Activated CD8-positive, alpha-beta memory T cell treated with anti-CD3 and anti-CD28 coated beads, Interleukin-2, amount 50 U/mL, for 48 hours (primary cell): ENCODE data around the gene XPR1.
"Not testable (repeated sequence)": the region's sequence is repeated elsewhere in the genome, so short reads cannot be mapped to it uniquely, and the experiment has no call there.

Experiments
- DNase-seq: peaks from one replicate; pipeline ENCODE4 v3.0.0-alpha.2; 2020

XPR1 gene

DNA sequence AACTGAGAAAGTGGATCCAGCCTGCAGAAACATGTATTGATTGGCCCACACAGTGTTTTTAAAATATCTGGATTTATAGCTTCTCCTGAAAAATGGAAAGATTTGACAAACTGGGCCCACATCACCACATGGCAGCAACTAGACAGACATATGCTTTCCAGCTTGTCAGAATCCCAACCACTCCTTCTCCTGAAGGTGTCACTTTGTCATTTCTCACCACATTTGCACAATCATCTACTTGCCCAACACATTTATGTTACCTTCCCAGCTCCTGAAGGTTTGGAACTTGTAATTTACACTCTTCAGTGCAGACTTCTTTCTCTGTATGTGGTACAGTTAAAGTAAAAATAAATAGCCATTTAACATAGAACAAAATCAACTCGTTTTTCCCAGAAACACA, 154.8 kb downstream of the XPR1 start:
- DNase-seq = no peak

DNA sequence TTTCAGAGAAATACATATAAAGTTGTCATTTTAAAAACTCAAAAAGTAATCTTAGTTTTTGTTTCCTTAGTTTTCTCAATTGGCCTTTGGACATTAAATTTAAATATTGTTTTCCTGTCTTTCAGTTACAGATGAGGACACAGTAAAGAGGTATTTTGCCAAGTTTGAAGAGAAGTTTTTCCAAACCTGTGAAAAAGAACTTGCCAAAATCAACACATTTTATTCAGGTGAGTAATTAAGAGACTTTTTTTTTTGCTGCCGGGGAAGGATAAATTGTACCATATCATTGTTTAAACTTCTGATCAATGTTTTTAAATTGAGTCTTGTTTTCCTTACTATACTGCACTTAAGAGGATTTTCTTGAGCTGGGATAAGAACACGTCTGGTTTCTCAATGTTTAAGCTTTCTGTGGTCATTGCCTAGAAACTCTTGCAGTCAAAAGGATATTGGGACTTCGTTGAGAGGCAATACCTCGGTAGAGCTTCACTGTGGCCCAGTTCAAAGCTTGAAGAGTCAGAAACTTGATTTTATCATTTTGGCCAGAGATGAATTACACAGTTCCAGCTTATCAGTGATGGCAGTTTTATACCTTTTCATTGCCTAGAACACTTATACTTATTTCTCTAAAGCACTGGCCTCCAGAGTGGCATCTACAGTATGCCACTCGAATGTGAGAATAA, 155.9 kb downstream of the XPR1 start:
- DNase-seq = no peak

DNA sequence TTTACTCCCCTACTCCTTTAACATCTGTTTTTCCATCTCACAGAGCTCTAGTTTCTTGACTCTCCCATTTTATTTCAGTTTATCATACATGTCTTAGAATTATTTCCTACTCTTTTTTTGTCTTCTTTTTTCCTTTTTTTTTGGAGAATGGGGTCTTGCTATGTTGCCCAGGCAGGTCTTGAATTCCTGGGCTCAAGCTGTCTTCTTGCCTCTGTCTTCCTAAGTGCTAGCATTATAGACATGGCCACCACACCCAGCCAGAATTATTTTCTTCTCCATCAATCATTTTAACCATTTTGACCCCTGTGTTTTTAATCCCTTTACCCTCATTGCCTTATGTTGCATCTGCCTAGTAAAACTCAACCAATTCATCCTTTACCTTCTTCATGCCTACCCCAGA, 157.6 kb downstream of the XPR1 start:
- DNase-seq = no peak

DNA sequence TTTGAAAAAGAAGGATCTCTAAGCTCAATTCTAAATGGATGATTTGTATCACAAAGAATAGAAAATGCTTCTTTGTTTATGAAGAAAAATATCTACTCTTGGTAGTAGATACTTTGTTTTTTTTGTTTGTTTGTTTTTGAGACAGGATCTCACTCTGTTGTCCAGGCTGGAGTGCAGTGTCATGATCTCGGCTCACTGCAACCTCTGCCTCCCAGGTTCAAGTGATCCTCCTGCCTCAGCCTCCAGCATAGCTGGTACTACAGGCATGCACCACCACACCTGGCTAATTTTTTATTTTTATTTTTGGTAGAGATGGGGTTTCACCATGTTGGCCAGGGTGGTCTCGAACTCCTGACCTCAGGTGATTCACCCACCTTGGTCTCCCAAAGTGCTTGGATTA, 159.3 kb downstream of the XPR1 start:
- DNase-seq = not testable (repeated sequence)

DNA sequence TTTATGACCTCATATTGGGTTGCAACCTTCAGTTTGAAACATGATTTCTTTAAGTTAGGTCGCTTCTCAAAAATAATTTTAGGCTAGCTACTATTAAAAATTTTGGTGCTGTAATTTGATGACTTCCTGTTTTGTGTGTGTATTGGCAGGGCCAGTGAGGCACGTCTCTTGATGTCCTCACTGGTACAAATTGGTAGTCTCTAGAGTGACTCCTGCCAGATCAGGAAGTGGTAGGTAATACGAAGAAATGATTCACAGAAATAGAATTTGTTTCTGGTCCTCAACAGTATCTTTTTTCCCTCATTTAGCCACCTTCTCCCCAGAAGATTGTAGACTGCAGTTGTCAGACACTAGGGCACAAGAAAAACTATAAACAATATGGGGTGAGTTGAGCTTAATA, 160.0 kb downstream of the XPR1 start:
- DNase-seq = no peak

DNA sequence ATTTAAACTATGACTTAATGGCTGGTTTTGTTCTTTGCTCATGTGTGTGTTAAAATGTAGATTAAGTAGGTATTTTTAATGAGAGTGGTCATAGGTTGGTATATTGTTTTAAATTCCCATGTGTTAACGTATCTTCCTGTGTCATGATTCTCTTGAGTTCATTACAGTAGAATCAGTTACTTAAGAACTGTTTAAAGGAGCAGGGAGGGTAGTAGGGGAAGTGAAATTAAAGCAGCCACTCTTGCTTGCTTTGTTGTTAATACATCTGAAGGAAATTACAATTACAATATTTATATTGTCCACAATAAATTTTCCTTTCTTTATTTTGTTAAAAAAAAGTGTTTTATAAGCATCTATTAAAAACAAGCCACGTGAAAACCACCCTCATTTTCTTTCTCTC, 161.6 kb downstream of the XPR1 start:
- DNase-seq = no peak

DNA sequence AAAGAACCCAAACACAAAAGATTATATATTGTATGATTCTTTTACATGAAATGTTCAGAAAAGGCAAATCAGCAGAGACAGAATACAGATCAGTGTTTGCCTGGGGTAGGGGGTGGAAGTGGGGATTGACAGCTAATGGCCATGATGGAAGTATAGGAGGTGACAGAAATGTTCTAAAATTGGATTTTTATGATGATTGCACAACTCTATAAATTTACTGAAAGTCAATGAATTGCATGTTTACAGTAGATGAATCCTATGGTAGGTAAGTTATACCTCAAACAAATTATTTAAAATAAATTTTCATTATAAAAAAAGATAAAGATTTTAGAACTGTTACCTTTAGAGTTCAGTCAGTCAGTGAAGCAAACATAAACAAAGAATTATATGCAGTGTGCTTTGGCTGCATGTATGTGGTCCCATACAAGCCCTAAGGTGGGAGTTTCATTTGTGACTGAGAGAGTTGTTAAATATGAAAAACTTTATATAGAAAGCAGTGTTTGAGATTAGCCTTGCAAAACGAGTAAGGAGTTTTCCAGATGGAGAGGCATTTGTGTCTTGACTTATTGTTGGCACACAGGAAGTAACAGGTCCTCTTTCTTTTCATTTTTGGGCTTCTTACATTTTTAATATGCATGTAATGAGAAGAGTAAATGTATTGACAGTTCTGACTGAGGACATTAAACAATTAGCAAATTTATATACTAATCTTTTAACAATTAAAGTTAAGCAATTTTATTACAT, 165.2 kb downstream of the XPR1 start:
- DNase-seq = no peak

DNA sequence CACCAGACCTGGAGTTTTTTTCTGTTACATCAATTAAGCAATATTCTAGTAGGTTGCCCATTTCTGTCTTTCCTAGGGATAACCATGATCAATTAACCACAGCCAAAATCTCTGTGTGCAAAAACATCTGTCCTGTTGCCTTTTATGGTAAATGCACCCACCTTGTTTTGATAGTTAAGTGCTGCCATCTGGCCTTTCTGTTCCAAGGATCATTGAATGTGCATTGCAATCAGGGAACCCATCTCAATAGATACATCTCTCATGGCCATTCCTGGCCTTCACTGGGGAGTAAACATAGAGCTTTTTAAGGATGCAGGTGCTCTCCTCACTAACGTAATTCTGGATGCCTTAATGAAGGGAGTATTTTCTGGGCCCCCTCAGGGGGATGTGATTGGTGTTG, 169.1 kb downstream of the XPR1 start:
- no peak for DNase-seq

DNA sequence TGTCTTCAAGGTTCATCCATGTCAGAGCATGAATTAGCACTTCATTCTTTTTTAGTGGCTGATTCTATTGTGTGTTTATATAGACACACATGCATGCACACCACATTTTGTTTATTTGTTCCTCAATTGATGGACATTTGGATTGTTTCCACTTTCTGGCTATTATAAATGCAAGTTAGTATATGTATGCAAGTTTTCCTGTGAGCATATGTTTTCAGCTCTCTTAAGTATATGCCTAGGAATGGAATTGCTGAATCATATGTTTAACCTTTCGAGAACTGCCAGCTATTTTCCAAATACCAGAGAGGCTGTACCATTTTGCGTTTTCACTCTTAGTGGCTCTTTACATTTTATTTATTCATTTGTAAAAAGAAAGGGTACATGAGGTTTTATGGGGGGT, 171.0 kb downstream of the XPR1 start:
- no peak for DNase-seq

DNA sequence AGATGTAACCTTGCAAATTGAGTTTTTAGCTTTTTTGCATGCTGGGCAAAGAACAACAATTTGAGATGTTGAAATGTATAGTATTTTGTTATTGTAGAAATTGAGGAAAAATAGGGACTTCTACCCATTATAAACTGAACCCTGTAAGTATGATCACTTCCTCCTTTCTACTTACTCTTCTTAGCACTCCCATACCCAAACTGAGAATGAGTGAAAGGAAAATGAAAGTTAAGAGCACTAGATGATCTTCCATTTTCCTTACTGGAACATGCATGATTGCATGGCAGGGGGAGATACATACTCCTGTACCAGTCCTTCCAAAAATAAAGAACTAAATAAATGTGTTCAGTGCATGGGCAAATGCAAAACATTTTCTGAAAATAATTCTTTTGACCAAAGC, 173.5 kb downstream of the XPR1 start:
- no peak for DNase-seq

DNA sequence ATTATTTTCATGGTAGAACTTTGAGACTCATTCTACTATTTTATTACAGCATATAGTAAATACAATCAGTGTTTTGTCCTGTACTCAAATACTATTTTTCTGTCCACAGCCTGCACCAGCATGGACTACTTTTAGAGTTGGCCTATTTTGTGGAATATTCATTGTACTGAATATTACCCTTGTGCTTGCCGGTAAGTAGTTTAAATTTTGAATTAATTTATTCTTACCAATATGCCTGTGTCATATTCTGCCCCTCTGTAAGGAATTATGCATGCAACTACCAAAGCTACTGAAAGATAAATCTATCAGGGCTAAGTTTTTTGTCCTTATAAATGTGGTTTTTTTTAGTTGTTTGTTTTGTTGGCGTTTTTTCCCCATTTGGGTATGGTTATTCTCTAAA, 179.5 kb downstream of the XPR1 start:
- DNase-seq = no peak

DNA sequence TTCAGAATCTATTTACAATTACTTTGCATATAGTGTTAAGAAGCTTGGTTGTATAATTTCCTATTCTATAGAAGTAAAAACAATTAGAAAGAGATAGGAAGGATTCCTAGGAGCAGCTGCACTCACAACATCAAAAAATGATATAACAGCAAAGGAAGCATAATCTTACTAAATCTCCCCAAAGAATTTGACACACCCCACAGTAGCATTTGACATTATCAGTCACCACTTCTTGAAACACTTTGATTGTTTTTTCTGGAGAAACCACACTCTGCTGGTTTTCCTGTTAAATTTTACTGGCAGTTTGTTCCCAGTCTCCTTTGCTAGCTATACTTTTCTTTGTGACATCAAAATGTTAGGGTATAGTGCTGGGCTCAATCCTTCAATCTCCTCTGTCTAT, 180.1 kb downstream of the XPR1 start:
- no peak for DNase-seq

DNA sequence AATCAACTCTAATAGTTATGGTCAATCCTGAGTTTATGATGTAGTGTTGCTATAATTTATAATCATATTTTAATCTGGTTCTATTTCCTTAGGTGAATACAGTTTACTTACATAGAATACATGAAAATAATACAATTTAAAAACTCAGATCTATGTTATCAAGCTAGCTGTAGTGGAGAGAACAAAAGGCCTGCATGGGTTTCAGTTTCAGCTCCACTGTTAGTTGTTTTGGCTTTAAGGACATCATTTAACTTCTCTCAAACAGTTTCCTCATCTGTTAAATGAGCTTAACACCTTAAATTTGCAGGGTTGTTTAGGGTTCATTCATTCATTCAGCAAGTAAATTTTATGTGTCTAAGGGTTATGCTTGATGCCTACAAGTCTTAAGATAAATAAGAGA, 182.4 kb downstream of the XPR1 start:
- DNase-seq = no peak

DNA sequence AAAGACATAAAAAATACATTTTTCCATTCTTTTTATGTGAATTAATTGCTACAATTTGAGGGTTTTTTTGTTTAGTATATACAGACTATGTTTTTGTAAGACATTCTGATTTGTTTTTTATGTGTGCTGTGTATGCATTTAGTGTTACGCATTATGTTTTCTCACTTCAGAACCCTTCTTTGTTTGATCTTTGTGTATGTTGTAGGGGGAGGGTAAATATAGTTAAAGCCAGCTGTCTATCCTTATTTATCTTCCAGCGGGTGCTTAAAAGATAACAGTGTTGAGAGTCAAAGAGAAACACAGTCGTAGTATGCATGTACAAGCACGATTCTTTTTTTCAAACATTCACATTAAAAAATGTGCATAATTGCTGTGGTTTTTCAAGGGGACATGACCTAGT, 183.4 kb downstream of the XPR1 start:
- DNase-seq = no peak

DNA sequence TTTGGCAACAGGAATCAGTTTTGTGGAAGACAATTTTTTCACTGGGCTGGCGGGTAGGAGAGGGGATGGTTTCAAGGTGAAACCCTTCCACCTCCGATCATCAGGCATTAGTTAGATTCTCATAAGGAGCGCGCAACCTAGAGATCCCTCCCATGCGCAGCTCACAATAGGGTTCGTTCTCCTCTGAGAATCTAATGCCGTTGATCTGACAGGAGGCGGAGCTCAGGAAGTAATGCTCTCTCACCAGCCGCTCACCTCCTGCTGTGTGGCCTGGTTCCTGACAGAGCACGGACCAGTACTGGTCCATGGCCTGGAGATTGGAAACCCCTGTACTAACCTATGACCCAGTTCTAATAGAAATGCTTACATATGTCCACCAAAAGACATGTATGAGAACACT, 184.3 kb downstream of the XPR1 start:
- DNase-seq = no peak

DNA sequence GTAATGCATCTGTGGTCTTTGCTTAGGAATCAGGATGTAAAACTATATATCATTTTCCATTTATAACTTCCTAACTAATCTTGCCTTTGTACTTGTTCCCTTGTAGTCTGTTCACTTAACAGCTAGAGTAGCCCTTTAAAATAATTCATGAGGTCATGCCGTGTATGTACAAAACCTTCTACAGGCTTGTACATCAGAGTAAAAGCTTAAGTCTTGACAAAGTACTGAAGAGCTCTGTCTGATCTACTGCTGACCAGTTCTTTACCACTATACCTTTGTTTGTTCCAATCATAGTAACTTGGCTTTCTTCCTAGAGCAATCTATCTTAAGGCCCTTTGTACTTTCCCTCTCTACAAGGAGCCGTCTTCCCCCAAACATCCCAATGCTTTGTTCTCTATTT, 190.1 kb downstream of the XPR1 start:
- no peak for DNase-seq

DNA sequence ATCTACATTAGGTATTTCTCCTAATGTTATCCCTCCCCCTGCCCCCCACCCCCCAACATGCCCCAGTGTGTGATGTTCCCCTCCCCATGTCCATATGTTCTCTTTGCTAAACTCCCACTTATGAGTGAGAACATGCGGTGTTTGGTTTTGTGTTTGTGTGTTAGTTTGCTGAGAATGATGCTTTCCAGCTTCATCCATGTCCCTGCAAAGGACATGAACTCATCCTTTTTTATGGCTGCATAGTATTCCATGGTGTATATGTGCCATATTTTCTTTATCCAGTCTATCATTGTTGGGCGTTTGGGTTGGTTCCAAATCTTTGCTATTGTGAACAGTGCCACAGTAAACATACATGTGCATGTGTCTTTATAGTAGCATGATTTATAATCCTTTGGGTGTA, 199.7 kb downstream of the XPR1 start:
- DNase-seq = not testable (repeated sequence)

DNA sequence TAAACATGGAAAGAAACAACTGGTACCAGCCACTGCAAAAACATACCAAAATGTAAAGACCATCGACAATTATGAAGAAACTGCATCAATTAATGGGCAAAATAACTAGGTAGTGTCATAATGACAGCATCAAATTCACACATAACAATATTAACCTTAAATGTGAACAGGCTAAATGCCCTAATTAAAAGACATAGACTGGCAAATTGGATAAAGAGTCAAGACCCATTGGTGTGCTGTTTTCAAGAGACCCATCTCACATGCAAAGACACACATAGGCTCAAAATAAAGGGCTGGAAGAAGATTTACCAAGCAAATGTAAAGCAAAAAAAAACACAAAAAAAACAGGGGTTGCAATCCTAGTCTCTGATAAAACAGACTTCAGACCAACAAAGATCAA, 201.4 kb downstream of the XPR1 start:
- DNase-seq = not testable (repeated sequence)

DNA sequence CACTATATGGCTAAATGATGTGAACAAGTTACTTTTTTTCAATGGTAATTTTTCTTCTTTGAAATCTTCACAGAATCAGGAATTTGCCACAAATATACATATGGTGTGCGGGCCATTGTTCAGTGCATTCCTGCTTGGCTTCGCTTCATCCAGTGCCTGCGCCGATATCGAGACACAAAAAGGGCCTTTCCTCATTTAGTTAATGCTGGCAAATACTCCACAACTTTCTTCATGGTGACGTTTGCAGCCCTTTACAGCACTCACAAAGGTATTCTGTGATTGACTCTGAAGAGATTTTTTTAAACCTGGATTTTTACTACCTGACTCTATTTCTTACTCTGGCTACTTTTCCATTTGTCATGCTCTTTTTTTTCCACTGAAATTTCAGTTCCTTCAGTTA, 204.6 kb downstream of the XPR1 start:
- DNase-seq = no peak

DNA sequence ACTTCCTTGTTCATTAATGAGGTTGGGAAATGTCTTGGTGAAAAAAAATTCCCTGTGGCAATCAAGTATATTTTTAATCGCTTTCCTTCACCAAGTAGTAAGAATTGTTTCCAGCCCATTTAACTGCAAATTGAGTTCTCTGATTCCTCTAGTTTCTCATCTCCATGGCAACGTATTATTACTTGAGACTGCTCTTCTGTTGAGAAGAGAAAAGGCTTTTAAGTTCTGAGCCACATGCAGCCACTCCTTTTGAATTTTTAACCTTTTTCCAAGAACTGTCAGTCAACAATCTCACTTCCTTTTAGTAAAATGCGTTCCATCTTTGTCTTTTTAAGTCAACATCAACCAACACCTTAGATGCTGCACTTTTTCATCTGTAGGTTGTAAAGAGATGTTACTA, 205.2 kb downstream of the XPR1 start:
- DNase-seq = no peak

DNA sequence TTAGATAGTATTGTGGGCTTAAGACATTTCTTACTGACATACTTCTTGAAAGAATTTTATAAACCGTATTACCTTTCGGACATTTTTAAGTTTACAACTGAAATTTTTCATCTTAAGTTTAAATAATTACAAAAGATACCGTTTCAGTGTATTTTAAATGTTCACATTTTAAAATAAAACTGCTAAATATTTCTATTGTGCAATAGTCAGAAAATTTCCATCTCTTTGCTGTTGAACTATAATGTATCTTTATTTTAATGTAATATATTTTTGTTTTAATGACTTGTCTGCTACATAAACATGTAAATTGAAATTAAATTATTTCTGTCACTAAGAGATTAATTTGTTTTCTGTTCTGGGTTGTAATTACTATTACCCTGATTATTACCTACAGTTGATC, 206.7 kb downstream of the XPR1 start:
- DNase-seq = no peak

DNA sequence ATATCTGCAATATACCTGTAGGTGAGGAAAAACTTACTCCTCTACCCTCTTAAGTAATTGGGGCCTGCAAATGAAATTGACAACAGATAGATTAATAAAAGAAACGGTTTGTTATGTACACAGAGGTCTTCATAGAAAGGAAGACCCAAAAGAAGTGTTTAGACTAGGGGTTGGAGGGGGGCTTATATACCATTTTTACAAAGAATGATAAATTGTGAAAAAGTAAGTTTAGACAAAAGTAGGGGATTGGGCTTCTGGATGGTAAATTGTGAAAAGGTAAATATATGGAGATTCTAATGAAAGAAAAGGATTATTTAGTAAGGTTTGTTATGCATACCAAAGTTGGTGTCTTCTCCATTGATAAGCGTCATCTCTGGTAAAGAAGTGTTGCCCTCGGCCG, 207.7 kb downstream of the XPR1 start:
- DNase-seq = no peak

DNA sequence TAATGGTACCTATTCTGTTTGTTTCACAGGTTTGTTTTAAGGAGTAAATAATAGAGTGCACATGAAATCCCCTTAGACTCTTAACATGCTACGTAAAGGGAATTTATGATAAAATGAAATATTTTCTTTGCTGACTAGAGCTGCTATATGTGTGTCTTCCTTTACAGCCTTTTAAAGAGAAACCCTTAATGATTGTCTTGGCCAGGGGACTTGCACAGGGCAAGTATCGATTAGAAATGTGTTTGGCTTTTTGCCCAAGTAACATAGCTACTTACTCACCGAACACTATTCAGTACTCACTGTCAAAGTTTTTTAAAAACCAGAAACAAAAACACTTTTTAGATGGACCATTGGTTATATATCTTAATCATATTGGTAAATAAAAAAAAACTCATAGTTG, 209.6 kb downstream of the XPR1 start:
- no peak for DNase-seq

DNA sequence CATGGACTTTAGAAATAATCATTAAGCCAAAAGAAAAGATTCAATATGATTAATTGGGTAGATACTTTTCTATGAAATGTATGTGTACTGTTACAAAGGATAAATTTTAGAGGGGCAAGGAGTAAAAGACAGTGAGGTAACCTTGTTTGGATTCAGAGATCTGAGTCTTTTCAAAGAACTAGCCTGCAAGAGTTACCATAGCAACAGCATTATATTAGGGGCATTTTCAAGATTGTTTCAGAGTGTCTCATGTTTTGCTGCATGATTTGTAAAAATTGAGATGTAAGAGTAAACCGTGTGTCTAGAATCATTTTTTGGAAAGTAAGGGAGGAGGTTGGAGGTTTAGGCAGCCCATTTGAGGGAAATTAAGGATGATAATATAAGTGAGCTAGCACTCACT, 210.2 kb downstream of the XPR1 start:
- no peak for DNase-seq
